Astrocyte of the cerebellum (primary cell): ENCODE results near the gene PIANP.

Experiments used
- DNase-seq: peaks from one replicate; pipeline ENCODE4 v3.0.0-alpha.2; 2011; ENCODE audit warnings: low read depth
- H3K4me3 ChIP-seq: 2 replicates; pipeline ENCODE4 v1.5.1; 2011; ENCODE audit warnings: mild to moderate bottlenecking, low read depth, low read length, moderate library complexity
- in situ Hi-C: cut with HindIII; loops from 2 replicates; pipeline ENCODE4 v1.10.0; 2017; ENCODE audit warnings: low sequenced_read_pairs
- TF ChIP-seq, protein P1 (sequence below): IDR thresholded peaks from 2 replicates; pipeline ENCODE4 v1.5.1; 2012; ENCODE audit warnings: low read length, low read depth, moderate library complexity, mild to moderate bottlenecking; ENCODE audit errors: missing control alignments

Gene PIANP

DNA sequence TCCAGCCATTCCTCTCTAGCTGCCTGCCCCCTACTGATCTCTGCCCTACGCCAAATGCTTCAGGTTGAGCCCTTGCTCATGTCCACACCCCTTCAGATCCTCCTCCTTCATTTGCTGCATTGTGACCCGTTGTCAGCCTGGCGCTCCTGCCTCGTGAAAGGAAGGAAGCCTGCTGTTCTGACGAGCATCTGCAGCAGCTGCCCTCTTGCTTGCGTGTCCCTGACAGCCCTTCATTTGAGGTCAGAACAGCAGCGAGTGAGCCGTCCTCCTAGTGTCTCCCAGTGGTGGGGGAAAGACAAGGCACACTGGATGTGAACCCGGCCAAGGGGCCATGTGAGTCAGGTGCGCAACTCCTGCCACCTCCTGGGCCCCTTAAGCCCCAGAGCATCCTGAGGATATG, 3.0 kb upstream of the PIANP start:
- TF ChIP-seq, protein P1, sequence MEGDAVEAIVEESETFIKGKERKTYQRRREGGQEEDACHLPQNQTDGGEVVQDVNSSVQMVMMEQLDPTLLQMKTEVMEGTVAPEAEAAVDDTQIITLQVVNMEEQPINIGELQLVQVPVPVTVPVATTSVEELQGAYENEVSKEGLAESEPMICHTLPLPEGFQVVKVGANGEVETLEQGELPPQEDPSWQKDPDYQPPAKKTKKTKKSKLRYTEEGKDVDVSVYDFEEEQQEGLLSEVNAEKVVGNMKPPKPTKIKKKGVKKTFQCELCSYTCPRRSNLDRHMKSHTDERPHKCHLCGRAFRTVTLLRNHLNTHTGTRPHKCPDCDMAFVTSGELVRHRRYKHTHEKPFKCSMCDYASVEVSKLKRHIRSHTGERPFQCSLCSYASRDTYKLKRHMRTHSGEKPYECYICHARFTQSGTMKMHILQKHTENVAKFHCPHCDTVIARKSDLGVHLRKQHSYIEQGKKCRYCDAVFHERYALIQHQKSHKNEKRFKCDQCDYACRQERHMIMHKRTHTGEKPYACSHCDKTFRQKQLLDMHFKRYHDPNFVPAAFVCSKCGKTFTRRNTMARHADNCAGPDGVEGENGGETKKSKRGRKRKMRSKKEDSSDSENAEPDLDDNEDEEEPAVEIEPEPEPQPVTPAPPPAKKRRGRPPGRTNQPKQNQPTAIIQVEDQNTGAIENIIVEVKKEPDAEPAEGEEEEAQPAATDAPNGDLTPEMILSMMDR, result no peak
- in situ Hi-C loops, result no loop called here
- H3K4me3 ChIP-seq, result no peak overlapping the region

DNA sequence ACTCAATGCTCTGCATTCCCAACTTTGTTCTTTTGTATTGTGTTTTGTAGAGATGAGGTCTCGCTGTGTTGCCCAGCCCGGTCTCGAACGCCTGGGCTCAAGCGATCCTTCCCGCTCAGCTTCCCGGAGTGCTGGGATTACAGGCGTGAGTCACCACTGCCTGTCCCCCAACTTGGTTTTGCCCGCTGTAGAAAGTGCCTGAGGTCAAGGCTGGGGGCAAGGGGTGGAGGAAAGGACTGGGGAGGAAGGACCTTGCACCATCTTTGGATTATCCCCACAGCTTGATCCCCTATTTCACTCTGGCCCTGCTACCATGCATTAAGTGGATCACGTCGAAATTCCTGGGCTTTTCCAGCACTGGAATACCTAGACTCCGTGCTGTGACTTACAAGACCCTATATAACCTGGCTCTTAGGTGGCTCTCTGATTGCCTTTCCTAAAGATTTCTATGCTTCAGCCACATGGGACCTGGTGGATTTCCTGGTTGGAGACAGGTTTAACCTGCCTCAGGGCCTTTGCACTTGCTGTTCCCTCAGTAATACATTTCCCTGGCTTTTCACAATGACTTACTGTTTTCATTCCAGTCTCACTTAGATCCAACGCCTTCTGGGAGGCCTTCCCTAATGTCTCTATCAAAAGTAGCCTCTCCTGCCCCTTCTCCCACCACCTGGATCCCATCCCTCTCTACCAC, 608 bp upstream of the PIANP start:
- in situ Hi-C loops, result no loop called here
- DNase-seq, result no peak
- TF ChIP-seq, protein P1, result no peak
- H3K4me3 ChIP-seq, result peak overlapping the region; percentile 58

More for the DNA sequence above, 3.0 kb upstream of the PIANP start:
- DNase-seq, result no peak

DNA sequence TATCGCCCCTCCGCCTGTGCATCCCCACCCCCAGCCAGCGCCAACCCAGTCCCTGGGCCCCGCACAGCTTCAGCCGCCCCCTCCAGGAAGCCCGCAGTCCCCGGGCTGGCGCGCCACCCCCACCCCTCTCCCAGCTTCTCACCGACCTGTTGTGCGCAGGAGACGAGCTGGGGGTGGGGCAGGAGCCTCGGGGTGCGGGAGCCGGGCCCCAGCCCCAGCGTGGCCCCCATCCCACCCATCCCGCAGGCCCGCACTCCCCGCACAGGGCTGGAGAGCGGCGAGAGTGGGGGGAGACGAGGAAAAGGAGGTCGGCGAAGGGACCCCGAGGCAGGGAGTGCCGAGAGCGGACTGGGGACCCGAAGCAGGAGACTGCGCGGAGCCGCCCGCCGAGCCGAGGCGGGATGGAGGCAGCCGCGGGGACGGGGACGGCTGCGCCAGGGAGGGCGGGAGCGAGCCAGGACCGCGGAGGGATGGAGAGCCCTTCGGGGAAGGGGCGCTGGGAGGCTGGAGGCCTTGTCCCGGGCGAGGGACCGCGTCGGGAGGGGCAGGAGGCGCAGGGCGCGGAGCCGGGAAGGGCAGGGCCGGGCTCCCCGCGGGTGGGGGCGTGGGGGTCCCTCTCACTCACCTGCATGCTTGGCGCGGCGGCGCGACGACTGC, 498 bp downstream of the PIANP start:
- peak overlapping the region; percentile 58 for H3K4me3 ChIP-seq
- in situ Hi-C loops, result no loop called here
- TF ChIP-seq, protein P1, result no peak
- no peak for DNase-seq

DNA sequence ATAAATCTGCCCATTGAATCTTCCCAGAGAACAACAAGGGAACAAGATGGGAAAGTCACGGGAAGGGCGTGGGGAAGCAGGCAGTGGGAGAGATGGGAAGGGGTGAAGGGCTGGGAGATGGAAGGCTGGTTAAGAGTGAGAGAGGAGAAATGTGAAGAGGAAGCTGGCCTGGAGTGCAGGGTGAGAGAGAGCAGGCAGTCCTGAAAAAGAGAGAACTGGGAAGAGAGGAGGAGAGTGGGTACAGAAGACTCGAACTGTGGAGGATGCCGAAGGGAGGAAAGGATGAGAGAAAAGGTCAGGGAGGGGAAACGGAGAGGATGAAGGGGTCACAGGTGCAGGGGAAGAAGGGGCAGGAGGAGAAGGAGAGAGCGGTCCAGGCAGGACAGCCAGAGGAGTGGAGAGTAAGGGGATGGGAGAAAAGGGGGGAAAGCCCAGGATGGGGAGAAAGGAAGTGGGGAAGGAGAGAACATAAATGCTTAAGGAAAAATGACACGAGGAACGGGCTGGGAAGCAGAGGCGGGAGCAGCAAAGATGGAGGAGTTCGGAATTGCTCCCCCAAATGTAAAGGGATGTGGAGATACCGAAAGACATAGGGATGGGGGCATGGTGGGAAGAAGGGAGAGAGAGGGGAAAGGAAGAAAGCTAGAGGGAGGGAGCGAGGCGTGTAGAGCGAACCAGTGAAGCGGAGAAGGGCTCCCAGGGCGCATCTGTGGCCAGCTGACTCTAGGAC, 1.2 kb downstream of the PIANP start:
- H3K4me3 ChIP-seq, result peak overlapping the region; percentile 58
- TF ChIP-seq, protein P1, result no peak
- in situ Hi-C loops, result no loop called here

DNA sequence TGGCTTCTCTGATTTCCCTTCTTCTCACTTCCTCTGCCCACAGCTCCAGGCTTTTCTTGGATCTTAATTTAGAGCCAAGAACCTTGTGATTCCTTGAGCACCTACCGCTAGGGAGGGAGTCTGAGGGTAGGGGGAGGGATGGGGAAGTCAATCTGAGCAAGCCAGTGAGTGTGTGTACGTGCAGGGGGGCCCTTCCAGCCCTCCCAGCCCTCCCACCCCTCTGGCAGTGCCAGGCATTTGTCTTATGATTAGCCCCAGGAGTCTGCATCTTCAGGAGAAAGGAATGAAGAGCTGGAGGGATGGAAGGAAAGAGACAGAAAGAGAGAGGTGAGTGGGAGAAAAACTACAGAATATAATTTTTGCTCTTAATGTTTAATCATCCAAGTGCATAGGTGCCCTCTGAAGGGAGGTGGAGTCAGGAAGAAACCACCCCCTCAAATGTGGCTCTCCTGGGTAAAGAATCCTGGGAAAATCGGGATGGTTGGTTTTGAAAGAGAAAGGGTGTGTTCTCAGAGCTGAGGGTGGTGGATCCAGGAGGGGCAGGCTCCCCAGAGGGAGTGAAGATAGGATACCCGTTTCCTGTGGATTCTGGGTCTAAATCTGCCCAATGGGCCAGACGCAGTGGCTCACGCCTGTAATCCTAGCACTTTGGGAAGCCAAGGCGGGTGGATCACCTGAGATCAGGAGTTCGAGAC, 2.1 kb downstream of the PIANP start:
- in situ Hi-C loops, result no loop called here
- TF ChIP-seq, protein P1, result no peak
- DNase-seq, result no peak
- H3K4me3 ChIP-seq, result no peak overlapping the region

More for the DNA sequence above, 1.2 kb downstream of the PIANP start:
- no peak for DNase-seq

DNA sequence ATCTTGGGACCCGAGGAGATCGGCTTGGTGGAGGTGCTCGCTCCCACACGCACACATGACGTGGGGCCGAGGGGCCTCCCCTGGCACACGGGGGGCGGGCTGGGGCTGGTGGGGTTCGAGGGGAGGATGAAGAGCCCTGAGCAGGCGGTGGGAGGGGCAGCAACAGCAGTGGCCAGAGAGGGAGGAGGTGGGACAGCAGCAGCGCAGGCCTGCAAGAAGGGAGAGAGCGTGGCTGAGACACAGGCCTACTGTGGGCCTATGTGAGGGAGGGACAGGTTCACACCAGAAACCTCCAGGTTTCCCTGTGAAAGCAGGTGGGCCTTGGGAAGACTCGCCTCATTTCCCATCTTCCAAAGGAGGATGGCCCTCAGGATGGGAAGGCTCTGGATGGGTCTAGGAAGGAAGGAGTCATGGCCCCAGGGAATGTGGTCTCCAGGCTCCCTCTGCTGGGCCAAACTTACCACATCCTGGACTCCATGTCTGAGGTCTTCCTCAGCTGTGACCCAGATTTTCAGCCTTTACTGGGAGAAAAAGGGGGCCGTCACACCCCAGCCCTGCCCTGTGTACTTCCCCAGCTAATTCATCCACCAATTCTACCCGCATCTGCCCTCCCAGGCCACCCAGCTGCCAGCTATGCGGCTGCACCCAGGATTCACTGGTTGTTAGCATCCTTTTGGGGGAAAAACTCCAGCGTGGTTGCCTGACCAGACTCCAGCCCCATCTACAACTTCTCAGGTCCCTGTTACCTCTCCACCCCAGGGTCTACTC, 2.8 kb downstream of the PIANP start:
- no peak overlapping the region for H3K4me3 ChIP-seq
- DNase-seq, result peak; percentile 13
- TF ChIP-seq, protein P1, result peak; percentile 69
- in situ Hi-C loops, result no loop called here
